AG09309 (cell line): ENCODE data around the gene PPIB.

Source experiments
- DNase-seq: peaks from one replicate; pipeline ENCODE4 v3.0.0-alpha.2; 2010; ENCODE audit warnings: low read depth
- H3K4me3 ChIP-seq: 2 replicates; pipeline ENCODE4 v1.5.1; 2011; ENCODE audit warnings: mild to moderate bottlenecking, low read depth, low read length, moderate library complexity; ENCODE audit not compliant: control insufficient read depth
- TF ChIP-seq, protein P1 (sequence below): IDR thresholded peaks from 2 replicates; pipeline ENCODE4 v1.5.1; 2011; ENCODE audit warnings: mild to moderate bottlenecking, low read depth, low read length, inconsistent platforms; ENCODE audit not compliant: insufficient read depth, control insufficient read depth; ENCODE audit errors: missing control alignments

Gene PPIB

DNA sequence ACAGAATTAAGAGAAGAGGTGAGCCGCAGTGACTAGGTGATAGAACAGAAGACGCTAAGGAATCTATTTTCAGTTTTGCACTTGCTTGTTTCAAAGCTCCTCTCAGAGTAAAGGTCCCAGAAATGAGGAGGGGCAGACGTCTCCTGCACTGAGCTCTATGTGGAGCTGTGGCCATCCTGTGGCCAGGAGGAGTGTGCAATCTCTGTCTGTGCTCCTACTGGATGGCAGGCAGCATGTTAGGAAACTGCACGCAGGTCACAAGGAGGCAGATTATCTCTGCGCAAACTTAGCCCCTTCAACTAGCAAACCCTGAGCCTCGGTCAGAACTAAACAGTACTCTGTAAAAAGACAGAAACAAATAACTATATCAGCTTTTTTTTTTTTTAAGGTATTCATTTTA, 31.1 kb upstream of the PPIB start:
- no peak for DNase-seq
- TF ChIP-seq, protein P1, sequence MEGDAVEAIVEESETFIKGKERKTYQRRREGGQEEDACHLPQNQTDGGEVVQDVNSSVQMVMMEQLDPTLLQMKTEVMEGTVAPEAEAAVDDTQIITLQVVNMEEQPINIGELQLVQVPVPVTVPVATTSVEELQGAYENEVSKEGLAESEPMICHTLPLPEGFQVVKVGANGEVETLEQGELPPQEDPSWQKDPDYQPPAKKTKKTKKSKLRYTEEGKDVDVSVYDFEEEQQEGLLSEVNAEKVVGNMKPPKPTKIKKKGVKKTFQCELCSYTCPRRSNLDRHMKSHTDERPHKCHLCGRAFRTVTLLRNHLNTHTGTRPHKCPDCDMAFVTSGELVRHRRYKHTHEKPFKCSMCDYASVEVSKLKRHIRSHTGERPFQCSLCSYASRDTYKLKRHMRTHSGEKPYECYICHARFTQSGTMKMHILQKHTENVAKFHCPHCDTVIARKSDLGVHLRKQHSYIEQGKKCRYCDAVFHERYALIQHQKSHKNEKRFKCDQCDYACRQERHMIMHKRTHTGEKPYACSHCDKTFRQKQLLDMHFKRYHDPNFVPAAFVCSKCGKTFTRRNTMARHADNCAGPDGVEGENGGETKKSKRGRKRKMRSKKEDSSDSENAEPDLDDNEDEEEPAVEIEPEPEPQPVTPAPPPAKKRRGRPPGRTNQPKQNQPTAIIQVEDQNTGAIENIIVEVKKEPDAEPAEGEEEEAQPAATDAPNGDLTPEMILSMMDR = no peak
- H3K4me3 ChIP-seq = no peak overlapping the region

DNA sequence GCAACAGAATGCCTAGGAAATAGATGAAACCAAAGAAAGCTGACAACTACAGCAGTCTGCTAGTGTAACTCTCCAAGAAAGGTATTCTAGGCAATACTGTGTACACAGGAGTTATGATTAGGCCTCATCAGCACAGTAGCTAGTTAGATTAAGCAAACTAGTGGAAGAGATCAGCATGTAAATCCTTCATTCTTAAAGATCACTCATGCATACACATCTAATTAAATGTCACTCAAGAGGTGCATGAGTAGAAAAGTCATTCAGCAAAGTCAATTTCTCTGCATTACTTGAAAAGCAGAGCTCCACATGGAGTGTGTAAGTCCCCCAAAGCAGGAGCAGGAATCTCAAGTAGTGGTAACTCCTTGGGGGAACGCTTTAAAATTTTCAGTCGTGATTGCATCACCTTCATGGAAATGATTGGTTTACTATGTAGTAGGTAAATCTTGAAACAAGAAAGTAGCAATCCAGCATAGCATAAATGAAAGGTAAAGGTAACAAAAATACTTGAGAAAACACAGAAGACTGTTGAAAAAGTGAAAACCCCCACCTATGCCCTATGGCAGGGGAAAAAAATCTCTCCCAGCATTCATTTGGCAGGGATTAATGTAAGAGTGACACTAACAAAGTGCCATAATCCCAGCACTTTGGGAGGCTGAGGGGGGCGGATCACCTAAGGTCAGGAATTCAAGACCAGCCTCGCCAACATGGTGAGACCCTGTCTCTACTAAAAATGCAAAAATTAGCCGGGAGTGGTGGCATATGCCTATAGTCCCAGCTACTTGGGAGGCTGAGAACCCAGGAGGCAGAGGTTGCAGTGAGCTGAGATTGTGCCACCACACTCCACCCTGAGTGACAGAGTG, 29.4 kb upstream of the PPIB start:
- DNase-seq = no peak
- no peak overlapping the region for H3K4me3 ChIP-seq
- TF ChIP-seq, protein P1 = no peak

DNA sequence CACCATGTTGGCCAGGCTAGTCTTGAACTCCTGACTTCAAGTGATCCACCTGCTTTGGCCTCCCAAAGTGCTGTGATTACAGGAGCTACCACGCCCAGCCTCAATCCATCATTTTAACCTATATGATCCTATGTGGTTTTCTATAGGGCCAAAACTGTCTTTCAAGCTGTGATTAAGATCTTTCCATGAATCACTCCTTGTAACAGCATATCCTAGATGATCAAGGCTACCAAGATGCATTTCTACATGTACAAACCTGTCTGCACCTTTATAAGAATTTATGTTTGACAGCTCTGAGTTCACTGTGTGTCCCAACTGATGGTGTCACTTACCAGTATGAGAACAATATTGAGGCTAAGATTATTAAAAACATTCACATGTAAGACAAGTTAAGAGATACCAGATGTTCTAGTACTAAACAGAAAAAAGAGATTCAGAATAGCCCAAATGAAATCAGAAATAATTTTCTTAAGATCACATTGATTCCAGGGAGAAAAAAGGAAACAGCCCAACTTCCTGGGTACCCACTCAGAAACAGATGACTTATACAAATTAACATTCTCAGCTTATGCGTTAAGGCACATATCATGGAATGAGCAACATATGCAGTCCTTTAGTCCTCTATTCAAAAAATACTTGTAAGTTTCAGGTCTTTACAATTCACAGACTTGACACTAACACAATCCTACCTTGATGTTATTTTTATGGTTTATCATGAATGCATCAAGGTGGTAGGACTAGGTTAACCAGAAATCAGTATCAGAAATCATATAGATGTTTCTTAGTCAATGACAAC, 24.8 kb upstream of the PPIB start:
- no peak for DNase-seq
- TF ChIP-seq, protein P1 = no peak

DNA sequence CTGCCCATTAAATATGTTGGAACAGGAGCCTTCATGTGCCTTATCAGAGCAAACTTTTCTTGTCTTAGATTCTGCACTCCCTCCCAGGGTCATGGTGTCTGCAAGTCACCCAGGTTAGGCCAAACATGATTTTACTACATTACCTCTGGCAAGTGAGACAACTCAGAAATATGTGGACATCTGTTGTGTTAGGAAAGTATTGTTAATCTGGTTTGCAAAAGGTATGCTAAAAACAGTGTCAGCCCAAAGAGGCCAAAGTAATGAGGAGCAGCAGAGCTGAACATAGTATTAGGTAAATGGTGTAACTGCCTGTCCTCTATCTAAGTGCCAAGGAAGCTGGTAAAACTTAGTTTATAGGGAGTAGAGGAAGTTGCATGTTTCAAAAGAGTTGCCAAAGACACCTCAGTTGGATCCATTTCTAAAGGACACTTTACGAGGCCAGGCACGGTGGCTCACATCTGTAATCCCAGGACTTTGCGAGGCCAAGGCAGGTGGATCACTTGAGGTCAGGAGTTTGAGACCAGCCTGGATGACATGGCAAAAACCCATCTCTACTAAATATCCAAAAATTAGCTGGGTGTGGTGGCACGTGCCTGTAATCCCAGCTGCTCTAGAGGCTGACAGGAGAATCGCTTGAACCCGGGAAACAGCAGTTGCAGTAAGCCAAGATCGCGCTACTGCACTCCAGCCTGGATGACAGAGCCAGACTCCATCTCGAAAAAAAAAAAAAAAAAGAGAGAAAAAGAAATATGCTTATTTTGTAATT, 22.5 kb upstream of the PPIB start:
- TF ChIP-seq, protein P1 = no peak
- no peak for DNase-seq
- H3K4me3 ChIP-seq = no peak overlapping the region

More for the DNA sequence above, 24.8 kb upstream of the PPIB start:
- H3K4me3 ChIP-seq = no peak overlapping the region

DNA sequence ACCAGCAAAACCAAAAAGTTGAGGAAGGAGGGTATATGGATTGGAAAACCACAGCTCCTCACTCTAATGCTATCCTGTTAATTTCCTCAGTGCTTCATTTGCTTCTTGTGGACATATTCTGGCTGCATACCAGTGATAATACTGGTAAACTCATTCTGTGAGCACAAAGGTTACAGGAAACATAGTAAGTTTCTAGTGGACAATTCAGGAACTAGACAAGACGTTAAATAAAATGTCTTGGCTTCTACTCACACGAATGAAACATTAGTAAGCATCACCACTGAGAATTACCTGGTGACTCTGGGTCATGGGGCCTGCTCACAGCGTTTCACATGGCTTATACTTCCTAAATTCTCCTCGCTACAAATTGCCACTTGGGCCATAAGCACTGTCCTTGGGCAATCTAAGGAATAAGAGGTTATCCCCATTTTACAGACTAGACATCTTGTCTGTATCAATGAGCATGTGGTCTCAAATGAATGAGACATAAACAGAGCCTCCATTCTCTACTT, 20.1 kb upstream of the PPIB start:
- no peak overlapping the region for H3K4me3 ChIP-seq
- DNase-seq = no peak
- TF ChIP-seq, protein P1 = no peak

DNA sequence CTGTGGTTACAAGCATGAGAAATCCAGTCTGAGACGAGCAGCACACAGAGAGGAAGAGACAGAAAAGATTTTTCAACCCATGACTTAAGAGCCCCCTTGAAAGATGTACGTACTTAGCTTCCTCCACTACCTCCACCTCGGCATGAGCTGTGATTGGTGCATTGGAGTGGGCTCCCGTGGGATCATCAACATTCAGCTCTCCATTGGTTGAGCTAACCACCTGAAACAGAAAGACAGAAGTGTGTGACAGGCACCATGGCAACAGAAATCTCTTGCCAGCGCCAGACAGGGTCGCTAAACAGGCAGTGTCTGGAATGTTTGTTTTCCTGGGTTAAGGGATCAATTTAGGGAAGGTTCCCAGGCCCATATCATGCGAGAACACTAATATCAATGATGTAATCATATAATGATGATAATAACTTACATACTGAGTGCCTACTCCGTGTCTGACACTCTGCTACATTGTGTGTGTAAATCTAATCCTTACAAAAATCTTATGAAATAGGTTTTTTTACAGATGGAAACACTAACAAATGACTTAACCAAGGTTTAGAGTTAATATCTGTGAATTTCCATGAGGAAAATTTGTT, 17.5 kb upstream of the PPIB start:
- no peak overlapping the region for H3K4me3 ChIP-seq
- no peak for DNase-seq
- TF ChIP-seq, protein P1 = no peak
